Measurements from ENCODE around the gene TASP1.

The TASP1 gene

DNA sequence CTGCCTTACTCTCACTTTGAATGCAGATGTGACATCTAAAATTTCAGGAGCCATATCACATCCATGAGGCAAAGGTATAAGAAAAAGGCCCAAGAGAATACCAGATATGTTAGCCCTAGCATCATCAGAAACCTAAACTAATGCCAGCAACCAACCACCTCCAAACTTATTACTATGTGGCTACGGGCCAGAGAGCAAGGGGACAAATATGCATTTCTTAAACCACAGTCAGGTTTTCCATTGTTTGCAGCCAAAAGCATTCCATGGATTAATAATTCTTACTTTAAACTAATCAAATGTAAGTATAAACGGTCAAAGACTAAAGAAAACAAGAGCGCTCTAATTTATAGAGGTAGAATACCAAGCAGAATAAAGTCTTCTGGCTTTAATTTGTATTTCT lies 84.7 kb downstream of the TASP1 start:
- no peak for DNase-seq

DNA sequence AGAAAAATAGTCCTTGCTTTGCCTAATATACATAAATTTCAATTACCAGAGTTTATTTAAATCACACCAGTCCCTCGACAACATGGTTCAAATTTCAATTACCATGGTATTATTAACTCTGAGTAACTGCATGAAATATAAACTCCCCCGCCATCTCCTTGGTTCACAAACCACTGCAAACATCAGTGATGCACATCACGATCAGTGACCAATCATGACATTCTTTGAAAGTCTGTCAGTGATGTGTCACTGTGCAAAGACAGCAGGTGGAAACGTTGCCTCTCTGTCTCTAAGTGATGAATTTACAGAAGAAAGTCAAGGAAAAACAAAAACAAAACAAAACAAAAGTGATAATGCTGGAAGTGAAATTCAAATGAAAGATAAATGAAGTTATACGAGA lies 86.7 kb downstream of the TASP1 start:
- no peak for DNase-seq

DNA sequence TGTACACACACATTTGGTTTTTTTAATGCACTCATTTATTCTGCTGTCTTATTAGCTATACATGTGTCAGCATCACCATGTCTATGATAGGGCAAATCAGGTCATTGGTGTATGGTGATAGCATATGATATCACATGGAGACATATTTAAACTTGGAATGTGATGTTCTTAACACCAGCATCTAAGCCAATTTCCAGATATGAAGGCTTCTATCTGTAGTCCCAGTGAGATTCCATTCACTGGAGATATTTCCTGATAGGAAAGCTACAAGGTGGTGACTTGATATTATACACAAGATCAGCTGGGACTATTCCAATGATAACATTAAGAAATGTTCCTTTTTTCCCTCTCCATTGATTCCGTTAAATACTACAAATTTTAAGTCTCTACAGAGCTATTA lies 89.3 kb downstream of the TASP1 start:
- DNase-seq = no peak

DNA sequence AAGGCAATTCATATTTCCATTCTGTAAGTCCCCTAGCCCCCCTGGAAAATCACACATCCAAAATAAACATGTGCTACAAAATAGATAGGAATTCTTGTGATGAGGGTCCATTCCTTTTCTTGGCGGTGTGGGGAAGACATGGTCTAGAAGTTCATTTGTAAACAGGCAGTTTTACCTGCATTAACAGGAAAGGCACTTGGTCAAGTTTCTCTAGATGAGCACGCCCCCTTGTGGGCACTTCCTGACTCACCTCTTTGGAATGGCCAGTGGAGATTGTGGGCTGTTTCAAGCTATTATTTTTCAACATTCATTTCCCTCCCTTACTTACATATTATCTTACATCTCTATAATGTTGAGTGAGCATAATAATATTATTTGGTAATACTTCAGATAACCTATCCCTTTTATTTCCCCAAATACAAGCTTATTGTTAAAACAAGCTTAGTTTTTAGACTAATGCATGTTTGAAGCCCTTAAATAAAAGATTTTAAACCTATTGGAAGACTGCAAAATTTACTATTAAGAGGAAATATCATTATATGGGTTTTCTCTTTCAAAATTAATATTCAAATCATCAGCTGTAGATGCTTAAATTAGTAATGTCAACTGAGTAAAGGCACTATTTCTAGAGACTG lies 92.1 kb downstream of the TASP1 start:
- peak; percentile 47 for DNase-seq

DNA sequence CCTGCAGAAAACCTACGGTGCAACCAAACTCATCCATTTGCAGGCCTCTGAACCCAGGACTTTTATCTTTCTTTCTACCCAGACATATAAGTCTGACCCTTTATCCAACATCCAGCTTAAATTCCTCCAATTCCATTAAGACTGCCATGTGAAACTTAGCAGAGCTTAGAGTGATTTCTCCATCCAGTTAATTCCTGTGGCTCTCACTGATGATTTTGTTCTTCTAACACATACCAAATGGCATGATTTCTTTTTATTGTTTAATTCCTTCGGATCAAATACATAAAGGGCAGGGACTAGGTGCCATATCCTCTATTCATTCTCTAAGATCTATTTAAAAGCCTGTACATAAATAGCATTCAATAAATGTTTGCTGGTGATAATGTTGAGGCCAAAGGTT lies 92.9 kb downstream of the TASP1 start:
- DNase-seq = no peak

DNA sequence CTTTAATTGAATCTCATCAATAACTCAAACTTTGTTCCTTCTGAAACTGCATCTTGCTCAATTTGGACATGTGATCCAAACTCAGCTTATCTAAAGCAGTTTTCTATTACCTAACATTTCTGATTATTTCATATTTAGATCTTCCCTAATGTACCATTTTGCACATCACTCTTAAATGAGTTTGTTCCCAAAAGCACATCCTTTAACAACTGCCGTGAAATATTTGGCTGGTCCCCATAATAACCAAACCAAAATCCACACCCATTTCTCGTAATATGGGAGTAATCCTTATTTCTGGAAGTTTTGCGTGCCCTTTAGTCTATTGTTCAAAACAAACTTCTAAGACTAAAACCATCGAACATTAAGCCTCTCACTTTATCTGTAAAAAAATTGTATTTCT lies 94.9 kb downstream of the TASP1 start:
- DNase-seq = no peak

DNA sequence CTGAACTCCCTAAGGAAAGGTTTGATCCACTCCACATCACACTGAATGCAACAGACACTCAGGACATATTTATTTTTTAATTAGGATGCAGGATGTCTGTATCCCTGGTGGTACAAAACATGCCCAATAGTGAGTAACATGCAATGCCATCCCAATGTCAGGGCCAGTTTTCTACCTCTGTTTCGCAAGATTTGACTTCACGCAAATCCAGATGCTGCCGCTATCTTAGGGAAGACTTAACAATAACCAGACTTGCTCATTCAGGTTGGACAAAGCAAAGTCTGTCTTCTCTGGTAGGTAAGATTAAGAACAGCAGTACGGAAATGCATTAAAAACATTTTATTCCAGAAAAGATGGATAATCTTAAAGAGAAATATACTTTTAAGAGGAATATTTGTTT lies 103.1 kb downstream of the TASP1 start:
- no peak for DNase-seq

DNA sequence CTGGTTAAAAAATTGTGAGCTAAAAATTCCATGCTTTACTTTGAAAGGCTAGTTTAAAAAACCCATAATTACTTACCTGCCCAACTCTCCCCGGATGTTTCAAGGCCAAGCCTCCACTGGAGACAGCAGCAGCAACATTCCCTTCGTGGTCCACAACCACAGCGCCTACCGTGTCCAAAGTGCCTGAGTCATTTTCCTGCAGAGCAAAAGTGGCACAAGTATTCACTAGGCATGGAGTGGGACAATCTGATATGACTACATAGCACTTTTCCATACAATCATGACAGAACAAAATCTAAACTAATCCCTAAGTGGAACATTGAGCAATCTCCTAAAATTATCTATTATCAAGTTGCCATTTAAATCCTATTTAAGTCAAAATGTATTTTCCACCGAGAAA lies 104.8 kb downstream of the TASP1 start:
- no peak for DNase-seq

DNA sequence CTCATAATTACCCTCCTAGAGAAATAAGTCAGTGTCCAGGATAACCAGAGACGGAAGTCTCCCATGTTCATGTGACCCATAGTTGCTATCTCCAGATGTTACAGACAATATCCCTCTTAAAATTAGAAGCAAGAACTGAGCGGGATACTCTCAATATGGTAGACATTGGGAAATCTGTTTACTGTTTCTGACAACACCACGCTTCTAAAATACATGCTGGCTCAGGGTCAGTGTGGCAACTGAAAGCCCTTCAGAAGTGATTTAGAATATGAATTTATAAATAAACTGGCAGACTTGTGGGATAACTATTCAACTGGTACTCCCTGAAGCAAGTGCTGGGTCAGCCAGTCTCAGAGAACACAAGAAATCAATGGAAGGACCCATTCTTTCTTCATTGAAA lies 108.6 kb downstream of the TASP1 start:
- no peak for DNase-seq

DNA sequence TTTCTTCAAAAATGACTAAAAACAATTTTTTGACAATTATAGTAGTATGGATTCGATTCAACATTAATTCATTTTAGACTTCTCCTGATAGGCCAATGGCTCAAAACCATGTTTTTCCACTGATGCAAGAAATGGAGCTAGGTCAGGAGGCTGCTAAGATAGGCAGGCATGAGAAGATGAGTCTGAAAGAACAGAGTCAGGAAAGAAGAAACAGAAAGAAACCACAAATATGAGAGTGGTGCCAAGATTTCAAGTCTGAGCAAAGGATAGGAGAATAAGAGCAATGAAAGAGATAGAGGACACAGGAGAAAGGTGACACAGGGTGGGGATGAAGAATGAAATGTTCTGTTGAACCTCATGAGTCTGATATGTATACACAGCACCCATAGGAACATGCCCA lies 112.2 kb downstream of the TASP1 start:
- DNase-seq = no peak

DNA sequence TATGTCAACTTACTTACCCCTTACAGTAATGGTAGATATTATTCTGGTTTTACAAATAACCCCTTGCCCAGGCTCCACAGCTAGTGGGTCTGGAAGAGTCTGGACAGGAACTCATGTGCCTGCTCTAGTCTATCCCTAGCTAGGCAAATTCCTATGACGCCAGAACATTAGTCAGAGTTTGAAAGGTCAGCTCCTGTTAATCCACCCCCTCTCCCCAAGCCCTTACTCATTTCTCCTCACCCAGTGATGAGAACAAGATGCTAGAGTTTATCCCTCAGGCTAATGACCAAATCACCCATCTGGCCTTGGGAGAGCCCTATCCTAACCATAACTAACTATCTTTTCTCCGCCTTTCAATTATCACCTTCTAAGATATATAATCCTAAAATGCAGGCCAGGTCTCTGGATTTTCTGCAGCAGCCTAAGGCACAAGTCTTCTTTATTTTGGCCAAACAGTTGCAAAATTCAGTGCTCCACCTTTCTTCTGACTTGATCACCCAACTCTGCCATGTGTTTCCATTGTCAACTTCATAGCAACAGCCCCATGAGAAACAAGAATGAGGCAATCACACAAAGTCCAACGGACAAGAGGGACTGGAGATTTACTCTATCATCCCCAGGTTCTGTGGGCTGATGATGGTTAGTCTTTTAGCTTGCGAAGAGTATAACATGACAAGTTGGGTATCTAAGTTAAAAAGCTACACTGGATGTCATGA lies 113.3 kb downstream of the TASP1 start:
- no peak for DNase-seq

DNA sequence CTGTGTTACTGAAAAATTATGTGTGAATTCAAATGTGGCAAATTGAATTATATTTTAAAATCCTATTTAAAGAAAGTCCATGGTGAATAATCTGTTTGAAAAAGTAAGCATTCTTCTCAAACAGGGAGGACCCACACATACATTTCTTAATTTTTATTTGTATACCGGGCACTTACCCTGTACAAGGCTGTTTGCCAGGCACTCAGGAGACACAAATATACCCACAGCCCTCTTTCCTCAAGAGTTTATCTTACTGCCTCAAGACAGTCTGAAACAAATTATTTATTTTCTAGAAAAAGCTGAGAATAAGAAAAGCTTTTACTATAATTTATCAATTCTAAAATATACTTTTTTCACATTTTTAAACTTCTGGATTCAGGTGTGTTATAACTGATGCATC lies 114.4 kb downstream of the TASP1 start:
- no peak for DNase-seq

DNA sequence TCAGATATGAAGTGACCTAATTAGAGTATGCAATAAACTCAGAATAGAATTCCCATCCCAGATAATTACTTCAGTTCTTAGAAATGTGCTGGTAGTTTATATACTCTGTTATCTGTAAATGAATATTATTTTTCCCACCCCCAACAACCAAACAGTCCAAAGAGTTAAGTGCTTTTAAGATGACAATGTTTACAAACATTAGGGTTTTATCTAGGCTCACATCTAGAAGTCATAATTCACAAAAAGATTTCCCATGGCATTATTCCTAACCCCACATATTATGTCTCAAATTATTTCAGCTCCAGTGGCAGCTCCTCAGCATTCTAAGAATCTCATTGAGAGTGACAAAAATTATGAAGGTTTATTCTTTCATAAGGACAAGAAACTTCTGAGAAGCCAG lies 120.9 kb downstream of the TASP1 start:
- DNase-seq = no peak

DNA sequence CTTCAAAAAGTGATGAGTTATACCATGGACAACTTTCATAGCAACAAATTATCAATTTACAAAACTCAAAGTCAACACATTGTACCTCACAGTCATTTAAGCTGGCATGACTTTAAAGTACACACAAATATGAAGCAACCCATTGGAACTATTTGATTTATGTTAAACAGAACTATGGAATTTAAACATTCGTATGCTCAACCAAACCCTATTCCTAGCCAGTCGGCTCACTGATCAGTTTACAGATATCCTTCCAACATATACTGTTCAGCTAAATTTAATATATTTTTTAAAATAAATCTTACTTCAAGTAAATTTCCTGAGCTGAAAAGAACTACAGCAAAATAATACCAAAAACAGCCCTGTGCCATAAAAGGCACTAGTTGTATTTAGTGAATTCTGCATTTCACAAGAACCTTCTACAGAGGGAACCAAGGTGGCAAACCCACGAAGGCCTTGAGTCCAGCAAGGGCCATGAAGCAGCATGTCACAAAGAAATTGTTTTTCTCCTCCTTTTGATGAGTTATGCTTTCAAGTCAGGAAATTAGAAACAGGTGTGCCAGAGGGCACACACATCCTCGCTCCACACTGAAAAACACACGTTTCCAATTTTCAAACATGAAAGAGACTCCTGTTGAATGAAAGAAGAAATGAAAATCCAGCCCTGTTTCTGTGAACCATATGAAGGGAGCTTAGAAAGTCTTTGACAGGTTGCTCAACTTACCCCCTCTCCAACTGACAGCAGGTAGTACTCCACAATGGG lies 122.8 kb downstream of the TASP1 start:
- DNase-seq = no peak

DNA sequence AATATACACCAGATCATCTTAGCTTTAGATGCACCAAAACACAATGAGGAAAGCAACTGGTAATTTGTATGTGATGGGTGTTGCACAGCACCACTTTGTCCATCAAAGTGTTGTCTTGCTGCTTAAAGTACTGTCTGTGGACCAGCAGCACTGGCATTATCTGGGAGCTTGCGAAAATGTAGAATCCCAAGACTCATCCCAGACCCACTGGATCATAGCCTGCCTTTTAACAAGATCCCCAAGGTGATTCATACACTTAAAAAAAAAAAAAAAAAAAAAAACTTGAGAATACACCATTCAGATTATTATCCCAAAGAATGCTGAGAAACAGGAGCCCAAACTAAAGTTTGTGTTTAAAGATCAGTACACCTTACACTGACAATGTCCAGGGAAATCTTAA lies 123.4 kb downstream of the TASP1 start:
- no peak for DNase-seq

DNA sequence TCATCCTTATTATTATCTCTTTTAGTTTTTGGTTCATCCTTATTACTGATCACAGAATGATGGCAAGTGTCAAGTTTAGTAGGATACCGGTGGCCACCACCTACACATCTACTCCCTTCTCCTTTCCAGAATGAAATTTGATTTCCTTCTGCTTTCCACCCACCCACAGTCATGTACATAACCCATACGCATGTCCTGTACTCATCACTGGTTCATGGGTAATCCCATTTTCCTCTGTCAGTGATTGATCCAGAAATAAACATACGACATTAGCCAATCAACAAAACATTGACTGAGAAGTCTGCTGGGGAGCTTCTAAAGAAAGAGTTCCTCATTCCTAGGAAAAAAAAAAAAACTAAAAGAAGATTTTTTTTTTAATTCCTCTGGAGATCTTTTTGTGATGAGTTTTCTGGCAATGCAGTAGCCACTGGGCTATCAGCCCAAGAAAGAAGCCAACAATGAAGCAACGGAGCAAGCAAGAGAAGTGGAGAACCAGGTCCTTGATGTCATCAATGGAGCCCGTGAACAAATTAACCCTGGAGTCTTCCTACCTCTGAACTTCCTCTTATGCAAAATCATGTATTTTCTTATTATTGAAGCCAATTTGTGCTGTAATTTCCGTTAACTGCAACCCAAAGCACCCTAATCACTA lies 127.8 kb downstream of the TASP1 start:
- DNase-seq = no peak

DNA sequence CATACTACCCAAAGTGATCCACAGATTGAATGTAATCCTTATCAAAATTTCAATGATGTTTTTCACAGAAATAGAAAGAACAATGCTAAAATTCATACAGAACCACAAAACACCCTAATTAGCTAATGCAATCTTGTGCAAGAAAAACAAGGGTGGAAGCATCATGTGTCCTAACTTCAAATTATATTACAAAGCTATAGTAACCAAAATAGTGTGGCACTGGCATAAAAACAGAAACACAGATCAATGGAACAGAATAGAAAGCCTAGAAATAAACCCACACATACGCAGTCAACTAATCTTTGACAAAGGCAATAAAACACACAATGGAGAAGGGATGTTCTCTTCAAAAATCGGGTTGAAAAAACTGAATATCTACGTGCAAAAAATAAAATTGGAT lies 131.1 kb downstream of the TASP1 start:
- DNase-seq = no peak

DNA sequence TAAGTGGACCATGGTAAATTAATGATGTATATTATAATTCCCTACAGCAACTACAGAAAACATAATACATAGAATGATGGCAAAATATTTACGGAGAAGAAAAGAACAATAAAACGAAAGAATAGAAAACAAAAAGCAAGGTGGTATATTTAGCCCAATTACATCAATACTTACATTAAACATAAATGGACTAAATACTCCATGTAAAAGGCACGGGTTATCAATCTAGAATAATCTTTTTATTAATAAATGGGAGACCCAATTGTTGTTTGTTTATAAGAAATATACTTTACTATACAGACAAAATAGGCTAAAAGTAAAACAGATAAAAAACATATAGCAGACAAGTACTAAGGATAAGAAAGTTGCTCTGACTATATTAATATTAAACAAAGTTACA lies 137.2 kb downstream of the TASP1 start:
- DNase-seq = no peak

DNA sequence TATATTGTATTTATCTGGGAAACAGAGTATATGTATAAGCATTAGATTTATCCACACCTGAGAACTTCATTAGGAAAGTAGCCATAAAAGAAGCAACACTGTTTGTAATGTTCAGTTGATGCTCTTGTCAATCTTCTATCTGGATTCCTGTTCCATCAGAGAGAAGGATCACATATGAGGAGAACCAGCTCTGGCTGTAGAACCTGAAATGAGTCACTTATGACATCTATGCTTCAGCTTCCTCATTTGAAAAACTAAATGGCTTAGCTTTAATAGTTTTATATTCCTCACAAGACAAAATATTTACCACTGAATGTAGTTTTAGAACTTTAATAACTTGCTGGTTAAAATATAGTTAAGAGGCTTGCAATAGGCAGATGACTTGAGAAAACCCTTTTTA lies 144.7 kb downstream of the TASP1 start:
- no peak for DNase-seq

DNA sequence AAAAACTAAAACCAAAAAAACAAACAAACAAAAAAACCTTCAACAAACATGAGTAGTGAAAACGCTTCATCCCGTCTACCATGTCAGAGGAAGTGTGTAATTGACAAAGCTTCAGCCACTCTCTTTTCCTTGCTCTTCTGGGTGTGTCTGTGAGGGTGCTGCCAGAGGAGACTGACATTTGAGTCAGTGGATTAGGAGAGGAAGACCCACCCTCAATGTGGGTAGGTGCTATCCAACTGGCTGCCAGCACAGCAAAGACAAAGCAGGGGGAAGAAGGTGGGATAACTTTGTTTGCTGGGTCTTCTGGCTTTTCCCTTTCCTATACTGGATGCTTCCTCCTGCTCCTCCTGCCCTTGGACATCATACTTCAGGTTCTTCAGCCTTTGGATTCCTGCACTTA lies 145.6 kb downstream of the TASP1 start:
- no peak for DNase-seq

DNA sequence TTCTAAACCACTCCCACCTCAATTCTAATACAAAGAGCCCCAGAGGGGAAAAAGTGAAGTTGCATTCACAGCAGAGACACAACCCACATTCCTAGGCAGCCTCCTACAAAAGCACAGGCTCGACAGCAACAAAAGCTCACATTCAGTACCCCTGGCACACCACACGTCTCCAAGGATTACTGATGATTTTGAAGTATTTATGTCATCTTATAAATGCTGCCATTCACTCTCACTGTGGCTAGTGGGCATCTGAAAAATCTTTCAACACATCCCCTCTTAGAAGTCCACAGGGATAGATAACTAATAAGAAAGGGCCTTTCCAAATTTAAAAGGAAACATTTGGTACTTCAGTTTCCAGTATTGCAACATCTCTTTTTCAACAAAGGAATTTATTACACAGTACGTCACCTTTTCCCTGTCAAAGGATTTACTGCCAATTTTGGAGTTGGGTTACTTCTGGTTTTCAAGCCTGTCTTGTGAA lies 146.7 kb downstream of the TASP1 start:
- DNase-seq = no peak

DNA sequence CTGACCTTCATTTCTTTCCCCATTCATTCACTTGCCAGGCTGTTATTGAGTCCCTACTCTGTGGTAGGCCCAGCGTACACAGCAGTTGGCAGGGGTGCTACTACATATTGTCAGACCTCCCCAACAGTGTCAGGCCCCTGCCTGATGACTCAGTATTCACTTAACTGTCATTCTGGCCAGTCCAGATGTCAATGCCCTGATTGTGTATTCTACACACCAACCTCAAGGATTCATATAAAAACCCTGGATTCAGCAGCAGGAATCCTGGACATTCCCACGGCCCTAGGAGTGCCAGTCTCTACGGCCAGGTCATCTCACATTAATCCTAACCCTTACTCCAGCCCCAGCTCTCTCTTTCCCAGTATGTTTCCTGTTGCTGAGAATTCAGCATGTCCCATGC lies 151.5 kb downstream of the TASP1 start:
- DNase-seq = no peak

DNA sequence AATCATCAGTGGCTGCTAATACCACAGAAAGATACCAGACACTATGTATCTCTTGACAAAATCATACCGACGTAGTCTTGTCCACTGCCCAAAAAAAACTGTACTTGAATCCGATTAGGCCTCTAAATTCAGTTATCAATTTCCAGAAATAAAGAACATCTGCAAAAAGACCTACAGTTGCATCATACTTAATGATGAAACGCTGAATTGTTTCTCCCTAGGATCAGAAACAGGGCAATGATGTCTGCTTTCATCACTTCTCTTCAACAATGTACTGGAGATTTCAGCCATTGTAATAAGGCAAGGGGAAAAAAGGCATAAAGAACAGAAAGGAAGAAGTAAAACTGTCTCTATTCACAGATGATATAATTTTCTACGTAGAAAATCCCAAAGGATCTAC lies 152.0 kb downstream of the TASP1 start:
- DNase-seq = no peak

DNA sequence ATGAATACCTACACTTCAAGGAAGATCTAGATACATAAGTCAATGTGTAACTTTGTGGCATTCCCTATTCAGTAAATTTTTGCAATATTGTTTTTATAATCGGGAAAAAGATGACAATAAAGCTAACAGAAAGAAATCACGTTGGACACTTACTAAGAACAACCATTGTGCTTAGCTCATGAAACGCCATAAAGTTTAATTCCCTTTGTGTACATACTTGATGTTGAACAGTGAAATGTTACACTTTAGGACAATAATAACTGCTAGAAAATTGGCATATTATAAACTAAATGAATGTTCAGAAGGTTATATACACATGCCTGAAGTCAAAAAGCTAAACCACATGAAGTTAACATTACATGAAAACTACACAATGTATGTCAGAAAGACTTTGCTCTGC lies 153.2 kb downstream of the TASP1 start:
- DNase-seq = no peak

Measured in stimulated activated naive CD4-positive, alpha-beta T cell treated with Interleukin-2 at 50 U/mL for 16 hours (primary cell).